Endometrial microvascular endothelial cells (primary cell): ENCODE data around the gene MAPK8IP3. TPM values are rescaled to one million over a fixed set of nuclear protein-coding genes. Genes with fewer than 3 reads are reported as not detected.

ENCODE experiments used
- in situ Hi-C: cut with HindIII; loops from 2 replicates; pipeline ENCODE4 v1.10.0; 2017; ENCODE audit warnings: low sequenced_read_pairs, low pct_unique_long_range_greater_than_20kb; ENCODE audit errors: inconsistent ontology term
- total RNA-seq: library from RNA; depleted of rRNA; stranded (reverse); fragments of >200 nt; gene quantifications from one replicate; pipeline ENCODE4 v1.2.3, GENCODE V29; 2015; ENCODE audit errors: inconsistent ontology term

MAPK8IP3 gene
- total RNA-seq, 1 donor from 2014 or later, result 35.8 TPM

DNA sequence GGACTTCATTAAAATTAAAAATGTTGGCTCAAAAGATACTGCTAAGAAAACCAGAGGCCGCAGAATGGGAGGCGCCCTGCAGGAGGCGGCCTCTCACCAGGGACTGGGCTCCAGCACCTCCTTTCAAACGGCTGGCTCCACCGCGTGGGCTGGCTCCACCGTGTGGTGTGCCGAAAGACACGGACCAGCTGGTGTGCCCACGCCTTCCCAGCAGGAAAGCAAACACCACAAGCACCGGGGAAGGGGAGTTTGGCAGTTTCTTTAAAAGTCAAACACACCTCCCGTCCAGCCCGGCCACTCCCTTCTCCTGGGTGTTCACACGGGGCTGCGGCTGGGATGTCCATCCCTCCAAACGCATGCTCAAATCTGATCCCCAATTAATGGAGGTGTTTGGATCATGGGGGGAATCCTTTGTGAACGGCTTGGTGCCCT is 106.8 kb downstream of the MAPK8IP3 start:
- in situ Hi-C loops, result no loop called here

DNA sequence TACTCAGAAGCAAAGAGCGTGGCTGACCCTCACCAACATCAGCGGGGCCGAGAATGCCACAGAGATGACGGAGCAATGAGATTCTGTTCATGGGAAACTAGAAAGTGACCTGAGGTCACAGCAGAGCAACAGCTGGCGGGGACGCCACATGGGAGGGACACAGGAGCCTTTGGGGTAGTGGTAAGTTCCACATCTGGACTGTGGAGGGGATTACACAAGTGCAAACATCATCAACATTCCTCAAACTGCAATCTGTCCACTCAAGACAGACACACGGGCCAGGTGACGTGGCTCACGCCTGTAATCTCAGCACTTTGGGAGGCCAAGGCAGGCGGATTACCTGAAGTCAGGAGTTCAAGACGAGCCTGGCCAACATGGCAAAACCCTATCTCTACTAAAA is 109.5 kb downstream of the MAPK8IP3 start:
- in situ Hi-C loops, result no loop called here

- in situ Hi-C loops, result no loop called here
Measured at GRCh38 chr16:1816396-1817275, 110.6 kb downstream of the MAPK8IP3 start.

GRCh38 chr16:1817276-1817589 is 111.2 kb downstream of the MAPK8IP3 start:
- in situ Hi-C loops, result no loop called here

DNA sequence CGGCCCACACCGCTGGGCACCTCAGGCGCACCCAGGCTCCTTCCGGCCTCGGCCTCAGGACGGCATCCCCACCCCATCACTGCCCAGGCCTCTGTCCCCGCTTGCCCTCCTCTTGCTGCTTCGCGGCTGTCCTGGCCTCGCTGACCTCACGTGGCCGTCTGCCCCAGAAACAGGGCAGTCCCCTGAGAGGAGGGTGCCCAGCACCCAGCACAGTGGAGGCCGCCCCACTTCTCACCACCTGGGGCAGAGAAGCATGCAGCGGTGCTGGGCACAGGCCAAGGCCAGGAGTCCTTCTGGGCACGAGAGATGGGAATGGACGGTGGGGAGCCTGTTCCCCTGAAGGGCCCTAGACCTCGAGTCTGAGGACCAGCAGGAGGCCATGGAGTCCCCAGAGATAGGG is 111.7 kb downstream of the MAPK8IP3 start:
- in situ Hi-C loops, result no loop called here

DNA sequence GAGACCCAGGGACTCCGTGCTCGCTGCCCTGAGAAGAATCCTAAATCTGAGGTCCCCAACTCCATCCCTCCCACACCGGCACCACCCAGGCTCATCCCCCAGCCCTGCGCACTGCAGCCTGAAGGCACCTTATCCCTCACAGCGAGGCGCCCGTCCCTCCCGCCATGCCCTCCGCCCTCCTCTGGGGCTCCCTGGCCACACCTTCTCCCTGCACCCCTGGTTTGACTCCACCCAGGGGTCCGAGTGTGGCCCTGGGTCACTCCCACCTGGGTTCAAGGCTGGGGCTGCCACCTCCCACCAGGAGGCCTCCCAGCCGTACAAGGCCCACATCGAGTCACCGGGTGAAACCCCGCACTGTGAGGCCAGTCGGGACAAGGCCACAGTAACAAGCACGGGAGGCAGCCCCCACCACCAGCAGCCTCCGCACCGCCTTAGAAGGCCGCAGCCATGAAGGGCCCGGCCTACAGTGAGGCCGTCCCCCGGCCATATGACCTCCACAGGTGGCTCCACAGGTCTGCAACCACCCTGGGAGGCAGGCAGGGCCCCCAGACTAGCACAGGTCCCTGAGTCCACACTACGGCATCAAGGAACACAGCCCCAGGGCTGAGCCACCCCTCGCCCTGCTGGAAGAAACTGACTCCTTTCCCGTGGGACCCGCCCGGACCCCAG is 112.3 kb downstream of the MAPK8IP3 start:
- in situ Hi-C loops, result no loop called here

DNA sequence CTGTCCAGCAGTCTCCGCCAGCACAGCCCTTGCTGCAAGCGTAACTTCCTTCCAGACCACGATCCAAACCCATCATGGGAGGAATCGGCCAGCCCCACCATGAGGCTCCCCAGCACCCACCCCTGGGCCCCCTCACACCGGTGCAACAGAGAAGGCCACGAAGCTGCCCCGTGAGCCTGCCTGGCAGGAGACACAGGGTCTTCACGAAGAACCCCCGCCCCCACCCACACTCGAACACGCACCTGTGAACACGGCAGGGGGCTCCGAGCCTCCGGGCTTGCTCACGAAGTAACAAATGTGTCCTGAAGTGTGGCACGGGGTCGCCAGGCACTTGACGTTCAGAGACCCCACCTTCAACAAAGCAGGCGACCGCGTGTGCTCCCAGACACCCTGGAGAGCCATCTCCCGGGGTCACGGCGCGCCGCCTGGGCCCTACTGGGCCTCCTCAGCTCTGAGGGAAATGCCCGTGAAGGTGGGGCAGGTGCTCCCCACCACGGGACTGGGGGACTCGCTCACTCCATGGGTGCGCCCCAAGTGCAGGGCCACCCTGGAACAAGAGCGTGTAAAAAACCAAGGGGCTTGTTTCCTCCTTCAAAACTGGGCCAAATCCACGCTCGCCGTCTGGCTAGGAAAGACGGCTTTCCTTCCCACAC is 113.0 kb downstream of the MAPK8IP3 start:
- in situ Hi-C loops, result no loop called here

DNA sequence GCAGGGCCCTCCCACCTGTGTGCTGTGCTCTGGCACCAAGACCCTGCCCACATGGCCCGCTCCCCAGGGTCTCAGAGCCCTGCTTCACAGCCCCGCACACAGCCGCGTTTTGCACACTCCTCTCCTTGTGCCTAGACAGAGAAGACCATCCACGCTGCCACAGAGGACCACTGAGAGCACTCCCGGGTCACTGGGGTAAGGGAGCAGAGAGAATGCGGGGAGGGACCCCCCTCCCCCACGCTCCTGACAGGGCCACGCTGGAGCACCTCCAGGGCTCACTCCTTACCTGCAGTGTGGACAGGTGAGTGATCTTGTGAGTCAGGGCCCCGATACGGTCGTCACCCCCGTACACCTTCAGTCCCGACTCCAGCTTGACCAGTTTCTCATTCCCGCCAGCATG is 113.6 kb downstream of the MAPK8IP3 start:
- in situ Hi-C loops, result no loop called here

Other genes with a start within 250 kb of the MAPK8IP3 start
- gene CLCN7, start 231.2 kb upstream of the MAPK8IP3 start, total RNA-seq, result 43.0 TPM
- gene PTX4, start 217.3 kb upstream of the MAPK8IP3 start, total RNA-seq, result 2.3 TPM
- 21.8 TPM for gene TELO2, start 212.8 kb upstream of the MAPK8IP3 start, total RNA-seq
- gene TMEM204, start 172.5 kb upstream of the MAPK8IP3 start, total RNA-seq, result 17.6 TPM
- 9.6 TPM for gene IFT140, start 94.1 kb upstream of the MAPK8IP3 start, total RNA-seq
- 6.1 TPM for gene CRAMP1, start 93.8 kb upstream of the MAPK8IP3 start, total RNA-seq
- 85.9 TPM for gene JPT2, start 27.9 kb upstream of the MAPK8IP3 start, total RNA-seq
- 65.6 TPM for gene NME3, start 65.3 kb downstream of the MAPK8IP3 start, total RNA-seq
- gene EME2, start 66.6 kb downstream of the MAPK8IP3 start, total RNA-seq, result 3.5 TPM
- 148 TPM for gene MRPS34, start 66.9 kb downstream of the MAPK8IP3 start, total RNA-seq
- gene SPSB3, start 76.4 kb downstream of the MAPK8IP3 start, total RNA-seq, result 35.5 TPM
- gene NUBP2, start 76.8 kb downstream of the MAPK8IP3 start, total RNA-seq, result 96.6 TPM
- not detected for gene IGFALS, start 87.5 kb downstream of the MAPK8IP3 start, total RNA-seq
- gene HAGH, start 120.6 kb downstream of the MAPK8IP3 start, total RNA-seq, result 73.6 TPM
- gene FAHD1, start 121.0 kb downstream of the MAPK8IP3 start, total RNA-seq, result 71.5 TPM
- gene MEIOB, start 166.0 kb downstream of the MAPK8IP3 start, total RNA-seq, result not detected
- not detected for gene HS3ST6, start 212.2 kb downstream of the MAPK8IP3 start, total RNA-seq
- gene MSRB1, start 237.0 kb downstream of the MAPK8IP3 start, total RNA-seq, result 11.2 TPM
- not detected for gene RPL3L, start 248.5 kb downstream of the MAPK8IP3 start, total RNA-seq